Measurements from ENCODE around the gene TRIM25.
"Not testable (repeated sequence)": the region's sequence is repeated elsewhere in the genome, so short reads cannot be mapped to it uniquely, and the experiment has no call there.

Gene TRIM25

GRCh38 chr17:56913867-56914580 is at the start of gene TRIM25:
TRIM25 (minus strand) TSS chr17:56914049; CDS start chr17:56913988, 61 bp downstream.
- peak; percentile 69 to 96 for DNase-seq

- peak; percentile 81 to 95 for DNase-seq
Measured at GRCh38 chr17:56960596-56961538, 47.0 kb upstream of the TRIM25 start, which contains the start of gene COIL. COIL (minus strand) TSS chr17:56961050; CDS start chr17:56961019, 31 bp downstream.

GRCh38 chr17:56956992-56957391 is 43.1 kb upstream of the TRIM25 start:
- no peak for DNase-seq

- no peak for DNase-seq
Measured at GRCh38 chr17:56949595-56949994, 35.7 kb upstream of the TRIM25 start.

GRCh38 chr17:56948491-56948890 is 34.6 kb upstream of the TRIM25 start:
- DNase-seq: no peak

- no peak for DNase-seq
Measured at GRCh38 chr17:56947741-56948140, 33.9 kb upstream of the TRIM25 start.

- no peak for DNase-seq
Measured at GRCh38 chr17:56945938-56946505, 32.2 kb upstream of the TRIM25 start.

GRCh38 chr17:56943505-56944125 is 29.8 kb upstream of the TRIM25 start:
- DNase-seq: no peak

- DNase-seq: peak; percentile 37 to 81
Measured at GRCh38 chr17:56939869-56940484, 26.1 kb upstream of the TRIM25 start.

GRCh38 chr17:56938206-56938605 is 24.4 kb upstream of the TRIM25 start:
- DNase-seq: not testable (repeated sequence)

GRCh38 chr17:56937687-56938086 is 23.8 kb upstream of the TRIM25 start:
- DNase-seq: no peak

- DNase-seq: no peak
Measured at GRCh38 chr17:56936697-56937322, 23.0 kb upstream of the TRIM25 start.

- DNase-seq: no peak
Measured at GRCh38 chr17:56935461-56935860, 21.6 kb upstream of the TRIM25 start.

- no peak for DNase-seq
Measured at GRCh38 chr17:56934280-56934679, 20.4 kb upstream of the TRIM25 start.

GRCh38 chr17:56933868-56934267 is 20.0 kb upstream of the TRIM25 start:
- no peak for DNase-seq

- no peak for DNase-seq
Measured at GRCh38 chr17:56933151-56933745, 19.4 kb upstream of the TRIM25 start.

- DNase-seq: no peak
Measured at GRCh38 chr17:56930739-56931337, 17.0 kb upstream of the TRIM25 start.

GRCh38 chr17:56929362-56929969 is 15.6 kb upstream of the TRIM25 start:
- no peak for DNase-seq

- DNase-seq: no peak
Measured at GRCh38 chr17:56928586-56928985, 14.7 kb upstream of the TRIM25 start.

- DNase-seq: no peak
Measured at GRCh38 chr17:56926704-56927103, 12.9 kb upstream of the TRIM25 start.

- no peak for DNase-seq
Measured at GRCh38 chr17:56926270-56926669, 12.4 kb upstream of the TRIM25 start.

All from NCI-H526 (cell line).